Stimulated activated CD8-positive, alpha-beta memory T cell treated with anti-CD3 and anti-CD28 coated beads, Interleukin-2, amount 100 ng/mL, for 48 hours (primary cell): ENCODE data around the gene IRF2BPL.

Experiments used
- DNase-seq, 2 donors: peaks; one replicate each; pipeline ENCODE4 v3.0.0-alpha.2; 2020; ENCODE audit warnings: low read depth in 2 of 2

The IRF2BPL gene

GRCh38 chr14:77028384-77029231, at the start of gene IRF2BPL:
Gene IRF2BPL, minus strand, starts transcription at chr14:77028708. Its CDS starts 916 bp downstream, at chr14:77027792.
- peak; percentile 90 to 91 for DNase-seq

DNA sequence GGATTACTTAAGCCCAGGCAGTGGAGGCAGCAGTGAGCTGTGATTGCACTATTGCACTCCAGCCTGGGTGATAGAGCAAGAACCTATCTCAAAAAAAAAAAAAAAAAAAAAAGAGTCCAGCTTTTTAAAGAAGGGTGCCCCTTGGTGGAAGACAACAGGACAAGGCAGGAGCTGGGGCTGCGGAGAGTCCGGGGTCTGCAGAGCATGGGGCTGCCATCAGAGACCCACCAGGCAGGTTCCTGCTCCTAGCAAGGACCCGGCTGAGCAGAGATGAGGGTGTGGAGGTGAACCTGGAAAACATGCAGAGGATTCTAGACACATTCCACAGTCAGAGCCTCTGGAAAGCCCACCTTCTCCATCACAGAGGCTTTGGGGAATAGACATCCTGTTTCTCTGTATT, 48.5 kb upstream of the IRF2BPL start:
- no peak for DNase-seq

DNA sequence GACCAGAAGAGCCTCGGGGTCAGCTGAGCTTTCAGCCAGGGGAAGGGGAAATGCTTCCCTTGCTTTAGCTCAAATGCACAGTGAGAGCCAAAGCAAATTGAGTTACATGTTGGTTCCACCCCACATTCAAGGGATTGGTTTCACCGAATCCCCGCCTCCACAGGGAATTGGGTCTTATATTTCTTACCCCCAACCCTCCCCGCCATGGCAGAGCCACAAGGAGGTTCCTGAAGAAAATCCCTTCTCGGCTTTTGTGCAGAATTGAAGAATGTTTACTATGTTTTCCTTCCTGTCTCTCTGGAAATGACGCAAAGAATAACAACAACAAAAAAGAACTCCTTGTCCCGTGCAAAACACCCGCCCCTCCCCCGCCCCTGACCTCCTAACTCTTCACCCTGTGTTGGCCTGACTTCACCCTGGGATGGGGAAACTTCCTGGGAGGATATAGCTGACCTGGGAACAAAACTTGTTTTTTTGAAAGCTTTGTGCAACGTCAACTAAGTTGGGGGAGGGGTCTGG, 47.7 kb upstream of the IRF2BPL start:
- no peak for DNase-seq

- no peak for DNase-seq
Measured at GRCh38 chr14:77074969-77075368, 46.5 kb upstream of the IRF2BPL start.

DNA sequence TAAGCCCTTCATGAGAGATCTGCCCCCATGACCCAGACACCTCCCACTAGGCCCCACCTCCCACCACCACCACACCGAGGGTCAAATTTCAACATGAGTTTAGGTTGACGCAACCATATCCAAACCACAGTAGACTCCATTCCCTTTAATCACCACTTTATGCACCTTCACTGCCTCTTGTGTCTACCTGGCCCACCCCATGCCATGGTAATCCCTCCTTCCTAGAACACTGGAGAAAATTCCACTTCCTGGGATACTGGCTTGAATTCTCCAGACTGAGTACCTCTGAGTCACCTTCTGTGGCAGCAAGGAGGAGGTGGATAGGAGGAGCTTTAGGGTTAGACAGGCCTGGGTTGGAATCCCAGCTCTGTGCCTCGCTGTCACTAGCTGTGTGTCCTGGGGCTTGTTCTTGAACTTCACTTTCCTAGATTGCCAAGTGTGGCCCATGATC, 43.5 kb upstream of the IRF2BPL start:
- no peak for DNase-seq

GRCh38 chr14:77069551-77069950, 41.0 kb upstream of the IRF2BPL start:
- no peak for DNase-seq

DNA sequence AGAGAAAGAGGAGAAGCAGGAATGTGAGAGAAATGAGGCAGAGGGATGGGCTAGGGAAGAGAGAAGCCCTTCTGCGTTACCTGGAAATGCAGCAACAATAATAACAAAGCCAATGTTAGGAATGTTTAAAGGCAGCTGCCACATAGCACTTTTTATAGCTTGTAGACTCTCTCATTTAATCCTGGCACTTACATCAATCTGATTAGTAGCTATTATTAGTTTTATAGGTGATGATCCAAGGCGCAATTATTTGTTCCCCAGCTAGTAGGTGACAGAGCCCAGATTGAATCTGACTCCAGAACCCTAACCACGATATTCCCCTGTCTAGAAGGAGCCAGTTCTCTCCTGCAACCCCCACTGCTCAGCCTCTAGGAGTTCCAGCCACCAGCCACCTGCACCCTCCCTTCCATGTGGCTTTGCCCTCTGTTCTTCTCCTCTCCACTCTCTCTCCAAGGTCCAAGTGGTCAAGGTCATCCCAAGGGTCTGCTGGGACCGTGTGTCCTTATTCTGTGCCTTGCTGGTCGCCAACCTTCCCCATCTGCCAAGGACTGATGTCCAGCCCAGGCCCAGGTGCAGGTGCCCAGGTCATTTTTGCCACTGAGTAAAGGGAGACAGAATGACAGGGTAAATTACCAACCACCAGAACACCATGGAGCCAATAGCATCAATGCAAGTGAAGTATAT, 40.2 kb upstream of the IRF2BPL start:
- no peak for DNase-seq

DNA sequence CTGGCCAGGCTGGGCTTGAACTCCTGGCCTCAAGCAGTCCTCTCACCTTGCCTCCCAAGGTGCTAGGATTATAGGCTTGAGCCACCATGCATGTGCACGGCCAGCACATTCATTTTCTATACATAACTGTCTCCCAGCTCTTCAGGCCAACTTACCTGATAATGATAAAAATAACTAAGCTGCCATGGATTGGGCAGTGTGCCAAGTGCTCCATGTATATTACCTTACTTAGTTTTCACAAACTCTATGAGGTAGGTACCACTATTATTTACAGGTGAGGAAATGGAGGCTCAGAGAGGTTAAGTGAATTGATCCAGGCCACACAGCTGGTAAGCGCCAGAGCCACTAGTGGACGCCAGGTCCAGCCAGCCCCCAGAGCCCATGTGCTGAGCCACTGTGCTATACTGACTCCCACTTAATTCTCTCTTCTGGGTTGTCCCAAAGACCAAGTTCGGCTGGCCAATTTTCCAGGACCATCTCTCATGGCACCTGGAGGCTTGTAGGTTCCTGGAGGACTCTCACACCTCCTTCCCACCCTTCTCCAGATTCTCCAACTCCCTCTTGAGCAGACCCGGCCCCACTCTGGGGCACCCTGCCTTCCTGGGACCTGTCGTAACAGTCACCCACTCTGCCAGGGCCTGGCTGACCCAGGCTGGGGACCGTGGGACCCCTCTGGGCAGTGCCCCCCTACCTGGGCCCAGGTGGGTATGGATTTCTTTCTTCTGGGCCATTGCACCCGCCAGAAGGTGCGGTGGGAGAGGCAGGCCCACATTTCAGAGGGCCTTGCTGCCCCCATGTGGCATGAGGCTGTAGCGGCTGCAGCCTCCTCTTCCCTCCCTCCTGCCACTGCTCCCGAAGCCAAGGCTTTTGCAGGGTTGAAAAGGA, 39.4 kb upstream of the IRF2BPL start:
- DNase-seq, result peak; percentile 30 to 45

DNA sequence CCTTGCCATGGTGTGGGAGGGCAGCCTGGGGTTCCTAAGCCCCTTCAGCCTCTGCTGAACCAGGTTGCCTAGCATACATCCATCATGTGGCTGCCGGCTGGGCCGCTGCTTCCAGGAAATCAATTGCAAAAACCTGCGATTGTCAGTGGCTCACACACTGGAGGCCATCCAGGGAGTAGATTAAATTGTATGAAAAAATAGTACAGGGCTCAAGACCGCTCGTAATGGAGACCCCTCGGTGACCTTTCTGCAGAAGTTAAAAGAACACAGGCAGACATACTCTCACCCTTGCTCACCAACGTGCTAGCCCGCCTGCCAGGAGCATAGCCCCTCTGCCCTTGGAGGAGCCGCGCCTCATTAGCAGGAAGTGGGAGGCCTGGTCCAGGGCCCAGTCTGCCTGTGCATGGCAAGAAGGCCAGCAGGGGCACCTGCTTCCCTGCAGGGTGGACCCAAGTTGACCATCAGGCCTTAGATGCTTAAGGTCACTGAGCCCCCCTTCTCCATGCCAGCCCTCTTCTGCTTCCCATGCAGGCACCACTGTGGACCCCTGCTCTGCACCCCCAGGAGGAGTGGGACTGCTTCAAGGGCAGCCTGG, 38.2 kb upstream of the IRF2BPL start:
- no peak for DNase-seq

GRCh38 chr14:77065851-77066577, 37.5 kb upstream of the IRF2BPL start:
- DNase-seq, result no peak

DNA sequence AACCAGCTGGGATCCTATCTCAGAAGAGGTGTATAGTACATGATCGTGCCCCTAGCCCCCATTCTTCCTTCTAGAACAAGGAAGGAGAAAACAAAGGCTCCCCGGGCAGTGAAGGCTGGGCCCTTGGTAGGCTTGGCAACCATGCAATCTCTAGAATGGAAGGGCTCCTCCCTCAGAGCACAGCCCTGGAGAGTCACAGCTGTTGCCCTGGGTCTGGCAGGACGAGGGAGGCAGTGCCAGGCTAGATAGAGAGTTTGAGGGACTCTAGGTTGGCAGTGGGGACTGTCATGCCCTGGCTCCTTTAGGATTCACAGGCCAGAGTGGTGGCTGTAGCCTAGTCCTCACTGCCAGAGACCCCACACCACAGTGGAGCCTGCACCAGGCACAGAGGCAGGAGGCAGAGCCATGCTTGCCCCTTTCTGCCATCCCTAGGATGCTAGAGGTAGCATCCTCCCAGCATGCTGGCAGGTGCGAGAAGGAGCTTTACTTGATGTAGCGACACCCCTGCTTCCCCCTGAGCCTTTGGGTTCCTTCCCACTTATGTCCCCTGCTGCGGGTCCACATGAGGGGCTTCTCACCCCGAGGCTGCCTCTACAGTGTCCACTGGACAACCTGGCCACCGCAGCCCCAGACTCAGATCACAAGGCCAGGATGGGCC, 36.1 kb upstream of the IRF2BPL start:
- DNase-seq, result no peak

DNA sequence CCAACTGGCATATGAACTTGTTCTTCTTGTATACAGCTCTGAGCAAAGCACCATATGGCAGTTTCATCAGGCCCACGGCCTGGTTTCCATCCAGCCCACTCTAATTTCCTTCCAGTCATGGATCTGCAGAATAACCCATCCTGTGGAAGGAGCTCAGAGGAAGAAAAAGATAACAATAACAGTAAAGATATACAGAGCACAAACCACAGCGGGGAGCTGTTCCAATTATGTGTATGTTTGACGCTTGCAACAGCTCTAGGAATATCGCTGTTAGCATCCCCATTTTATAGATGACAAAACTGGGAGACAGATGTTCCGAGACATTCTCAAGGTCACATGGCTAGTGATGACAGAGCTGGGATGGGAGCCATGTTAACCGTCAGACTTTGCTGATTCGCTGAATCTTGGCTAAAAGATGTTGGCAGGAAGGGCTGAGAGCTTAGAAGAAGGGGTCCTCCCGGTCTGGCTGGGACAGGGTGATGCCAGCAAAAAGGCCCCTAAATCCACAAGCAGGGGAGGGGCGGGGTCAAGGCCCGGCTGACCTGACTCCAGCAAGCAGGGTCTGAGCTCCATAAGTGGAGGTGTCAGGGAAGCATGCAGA, 35.2 kb upstream of the IRF2BPL start:
- no peak for DNase-seq

GRCh38 chr14:77062261-77062660, 33.8 kb upstream of the IRF2BPL start:
- DNase-seq, result no peak

- no peak for DNase-seq
Measured at GRCh38 chr14:77061630-77062257, 33.2 kb upstream of the IRF2BPL start.

DNA sequence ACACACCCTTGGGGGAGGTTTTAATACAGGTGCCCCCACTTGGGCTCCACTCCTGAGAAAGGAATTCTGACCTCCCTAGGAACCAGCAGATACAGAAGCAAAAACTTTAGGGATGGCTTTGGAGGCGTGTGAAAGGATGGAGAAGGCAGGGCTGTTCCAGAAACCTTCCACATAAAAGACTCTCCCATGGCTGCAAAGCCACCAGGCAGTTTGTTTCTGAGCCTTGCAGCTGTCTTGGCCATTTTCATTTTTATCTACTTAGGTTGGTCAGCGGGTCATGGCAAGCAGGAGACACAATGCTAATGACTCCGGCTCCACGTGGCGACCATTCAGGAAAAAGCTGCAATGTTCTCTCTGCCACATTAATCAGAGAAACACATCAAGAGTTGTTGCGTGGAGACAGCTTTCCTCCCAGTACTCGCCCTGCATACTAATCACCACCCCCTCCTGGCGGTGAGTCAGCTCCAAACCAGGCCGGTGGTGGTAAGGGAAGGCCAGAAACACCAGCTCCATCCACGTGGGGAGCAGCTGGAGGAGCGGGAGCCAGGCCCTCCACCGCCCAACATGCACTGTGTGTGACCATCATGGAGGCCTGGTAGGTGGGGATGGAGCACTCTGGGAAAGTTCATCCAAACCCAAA, 30.9 kb upstream of the IRF2BPL start:
- no peak for DNase-seq

- no peak for DNase-seq
Measured at GRCh38 chr14:77058785-77059184, 30.3 kb upstream of the IRF2BPL start.

DNA sequence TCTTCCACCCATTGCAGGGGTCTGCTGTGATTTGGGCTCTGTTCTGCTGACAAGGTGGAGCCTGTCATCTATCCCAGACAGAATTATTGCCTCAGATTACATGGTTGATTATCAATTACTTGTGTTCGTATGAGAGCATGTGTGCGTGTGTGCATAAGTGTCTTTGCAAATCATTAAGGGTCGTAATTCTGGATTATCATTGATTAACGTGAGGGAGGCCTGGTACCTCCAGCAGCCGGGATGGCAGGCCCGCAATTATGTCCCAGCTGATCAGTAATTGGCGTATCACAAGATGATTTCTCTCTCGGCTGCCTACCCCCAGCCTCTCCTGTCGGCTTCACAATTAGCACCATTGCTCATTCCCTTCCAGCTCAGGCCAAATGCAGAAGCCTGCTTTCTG, 29.6 kb upstream of the IRF2BPL start:
- no peak for DNase-seq

DNA sequence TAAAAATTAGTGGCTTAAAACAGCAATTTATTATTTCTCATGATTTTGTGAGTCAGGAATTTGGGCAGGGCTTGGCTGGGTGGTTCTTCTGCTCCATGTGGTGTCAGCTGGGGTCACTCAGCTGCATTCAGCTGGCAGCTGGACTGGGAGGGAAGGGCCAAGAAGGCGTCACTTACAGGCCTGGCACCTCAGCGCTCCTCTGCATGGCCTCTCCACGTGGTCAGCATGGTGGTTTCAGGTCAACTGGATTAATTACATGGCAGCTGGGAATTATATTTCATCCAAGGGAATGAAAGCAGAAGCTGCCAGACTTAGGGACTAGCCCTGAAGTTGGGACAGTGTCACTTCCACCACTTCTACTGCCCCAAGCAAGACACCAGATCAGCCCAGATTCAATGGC, 27.5 kb upstream of the IRF2BPL start:
- no peak for DNase-seq

GRCh38 chr14:77055306-77055705, 26.8 kb upstream of the IRF2BPL start:
- DNase-seq, result no peak
